Posterior vena cava (tissue), 2 donors: ENCODE results near the gene TRAPPC3L. TPM values are rescaled to one million over a fixed set of nuclear protein-coding genes. Genes with fewer than 3 reads are reported as not detected.

Experiments used
- DNase-seq: peaks from one replicate; pipeline ENCODE4 v3.0.0-alpha.2; 2020; ENCODE audit warnings: low spot score
- intact Hi-C, 2 donors: fragments of 100-400 bp; cut with DNase I; formaldehyde crosslinking; loops; one replicate each; pipeline versions ENCODE4 v1.14.1 to v1.14.2; 2022 to 2023
- total RNA-seq, 2 donors: library from RNA; stranded (reverse); fragmentation: NEBNext Ultra II Directional; extraction: Animal tissue kit (Norgen Biotek cat#: 25700); gene quantifications; one replicate each; pipeline ENCODE4 v1.2.1, GENCODE V29; 2021
- donor health status: DM: yes; HTN: yes; CAD: no.
- donor health status: DM: yes; HTN: yes; CAD: no.

TRAPPC3L gene
- total RNA-seq, 2 donors from 2014 or later, result 0.33 TPM; not detected in 1

DNA sequence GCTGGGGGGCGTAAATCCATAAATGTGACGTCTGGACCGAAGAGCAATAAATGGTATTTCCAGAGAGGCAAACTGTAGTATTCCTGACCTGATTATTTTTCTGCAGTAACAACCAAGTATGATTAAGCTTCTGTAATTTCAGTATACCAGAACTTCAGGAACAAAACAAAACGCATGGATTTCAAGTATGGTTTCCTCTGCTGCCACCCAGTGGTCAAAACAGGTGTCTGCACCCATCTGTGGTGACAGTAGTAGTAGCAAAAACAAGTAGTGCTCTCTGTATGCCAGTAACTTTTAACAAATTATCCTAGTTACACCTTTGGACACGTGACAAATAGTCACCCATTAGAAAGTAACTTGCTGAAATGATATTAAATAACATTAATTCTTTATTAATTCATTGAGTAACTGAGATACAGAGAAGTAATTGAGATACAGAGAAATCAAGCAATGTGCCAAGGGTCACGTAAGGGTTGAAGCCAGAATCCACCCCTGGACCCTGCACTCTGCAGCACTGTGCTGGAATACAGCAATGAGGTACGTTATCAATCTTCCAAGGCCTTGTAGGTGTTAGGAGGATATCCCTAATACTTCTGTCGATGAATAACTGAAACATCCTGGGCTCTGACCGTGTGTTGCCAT, 16.0 kb upstream of the TRAPPC3L start:
- intact Hi-C loops, result no loop called here
- peak; percentile 88 for DNase-seq

DNA sequence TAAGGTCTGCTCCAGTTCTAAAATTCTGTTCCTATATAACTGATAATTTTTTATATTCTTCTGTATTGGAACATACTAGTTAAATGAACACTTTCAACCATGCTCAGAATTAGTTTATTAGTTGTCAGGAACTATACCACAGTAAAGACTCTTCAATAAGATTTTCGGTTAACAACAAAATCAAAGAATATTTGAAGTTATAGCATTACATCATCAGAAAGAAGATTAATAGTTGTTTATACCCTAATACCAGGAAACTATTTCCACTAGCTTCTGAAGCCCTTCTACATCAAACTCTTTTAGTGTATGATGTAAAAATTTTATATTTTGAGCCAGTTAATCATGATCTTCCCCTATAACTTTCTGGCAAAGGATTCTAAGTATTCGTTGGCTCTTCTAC, 14.6 kb upstream of the TRAPPC3L start:
- intact Hi-C loops, result no loop called here
- DNase-seq, result no peak

DNA sequence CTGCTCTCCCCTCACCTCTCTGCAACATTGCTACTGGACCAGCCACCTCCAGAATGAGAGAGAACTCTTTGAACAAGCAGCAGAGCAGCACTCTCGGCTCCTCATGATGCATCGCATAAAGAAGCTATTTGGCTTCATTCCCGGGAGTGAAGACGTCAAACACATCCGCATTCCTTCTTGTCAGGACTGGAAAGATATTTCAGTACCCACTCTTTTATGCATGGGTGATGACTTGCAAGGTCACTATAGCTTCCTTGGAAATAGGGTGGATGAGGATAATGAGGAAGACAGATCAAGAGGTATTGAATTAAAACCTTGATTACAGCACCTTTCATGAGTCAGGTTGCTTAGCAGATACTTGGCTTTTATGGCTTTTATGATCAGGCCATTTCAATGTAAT, 12.4 kb upstream of the TRAPPC3L start:
- intact Hi-C loops, result no loop called here
- DNase-seq, result no peak

DNA sequence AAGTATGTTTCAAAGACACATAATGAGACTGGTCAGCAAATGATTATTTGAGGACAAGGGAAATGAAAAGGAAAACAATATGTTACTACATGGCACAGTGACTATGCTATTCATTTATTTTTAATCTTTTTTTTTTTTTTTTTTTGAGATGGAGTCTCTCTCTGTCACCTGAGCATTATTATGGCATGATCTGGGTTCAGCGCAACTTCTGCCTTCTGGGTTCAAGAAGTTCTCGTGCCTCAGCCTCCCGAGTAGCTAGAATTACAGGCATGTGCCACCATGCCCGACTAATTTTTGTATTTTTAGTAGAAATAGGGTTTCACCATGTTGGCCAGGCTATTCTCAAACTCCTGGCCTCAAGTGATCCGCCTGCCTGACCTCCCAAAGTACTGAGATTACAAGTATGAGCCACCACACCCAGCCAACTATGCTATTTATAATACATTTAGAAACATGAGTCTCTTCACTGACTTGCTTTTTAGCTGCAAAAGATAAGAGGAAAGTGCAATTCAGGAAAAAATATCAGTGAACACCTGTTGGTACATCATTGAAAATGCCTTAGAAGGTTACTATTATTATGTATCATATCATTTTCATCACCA, 11.4 kb upstream of the TRAPPC3L start:
- no peak for DNase-seq
- intact Hi-C loops, result no loop called here

DNA sequence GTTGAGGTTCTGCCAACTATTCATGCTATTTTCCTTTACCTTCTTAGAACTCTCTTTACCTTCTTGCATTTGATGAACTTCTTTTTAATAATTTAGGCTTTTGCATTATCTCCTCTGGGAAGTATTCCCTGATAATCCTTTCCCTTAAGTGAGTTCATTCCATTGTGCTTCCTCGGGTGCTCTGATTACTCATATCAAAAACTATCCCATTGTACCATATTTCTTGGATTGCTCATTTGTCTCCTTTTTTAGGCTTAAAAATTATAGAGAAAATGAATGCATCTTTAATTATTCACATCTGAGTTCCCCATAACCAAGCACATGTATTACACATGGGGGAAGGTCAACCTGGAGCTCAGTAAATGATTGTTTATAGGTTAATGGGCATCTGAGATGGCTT, 10.6 kb upstream of the TRAPPC3L start:
- no peak for DNase-seq
- intact Hi-C loops, result no loop called here

DNA sequence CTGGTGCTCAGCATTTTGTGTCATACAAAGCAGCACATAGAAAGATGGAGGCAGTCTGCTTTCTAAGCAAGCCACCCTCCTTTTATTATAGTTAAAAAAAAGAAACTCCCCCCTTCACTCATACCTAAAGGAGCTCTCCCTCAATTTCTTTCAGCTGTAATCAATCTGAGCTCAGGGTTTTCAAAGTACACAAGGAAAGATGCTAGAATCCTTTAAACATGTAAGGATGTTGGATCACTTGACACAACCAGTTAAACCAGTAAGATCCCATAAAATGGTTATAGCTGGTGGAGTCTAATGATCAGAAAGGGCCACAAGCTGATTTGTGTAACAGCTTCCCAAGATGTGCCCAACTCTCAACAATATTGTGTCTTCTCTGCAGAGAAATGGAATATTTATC, 8.0 kb upstream of the TRAPPC3L start, which contains the start of gene CALHM4:
Gene CALHM4 (plus strand): TSS at position 301 of the 400 bp plus-strand sequence. CDS start 43 bp downstream, at position 344.
- DNase-seq, result no peak
- intact Hi-C loops, result no loop called here

DNA sequence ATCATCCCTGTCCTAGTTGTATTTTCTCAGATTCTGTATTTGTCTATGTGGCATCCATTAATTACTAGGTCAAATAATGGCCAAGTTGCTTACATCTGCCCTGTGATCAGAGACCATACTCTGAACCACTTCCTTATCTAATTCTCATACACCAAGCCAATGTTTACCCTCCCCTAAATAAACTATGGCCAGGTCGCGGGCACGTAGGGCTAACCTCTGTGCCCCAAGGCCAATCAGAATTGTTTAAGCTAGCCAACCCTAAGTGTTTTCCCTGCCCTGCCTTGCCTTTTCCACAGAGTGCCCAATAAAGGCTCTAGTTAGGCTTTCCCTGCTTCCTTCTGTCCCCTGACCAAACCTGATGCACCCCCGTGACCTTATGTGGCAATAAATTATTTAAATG, 5.3 kb upstream of the TRAPPC3L start:
- intact Hi-C loops, result no loop called here

DNA sequence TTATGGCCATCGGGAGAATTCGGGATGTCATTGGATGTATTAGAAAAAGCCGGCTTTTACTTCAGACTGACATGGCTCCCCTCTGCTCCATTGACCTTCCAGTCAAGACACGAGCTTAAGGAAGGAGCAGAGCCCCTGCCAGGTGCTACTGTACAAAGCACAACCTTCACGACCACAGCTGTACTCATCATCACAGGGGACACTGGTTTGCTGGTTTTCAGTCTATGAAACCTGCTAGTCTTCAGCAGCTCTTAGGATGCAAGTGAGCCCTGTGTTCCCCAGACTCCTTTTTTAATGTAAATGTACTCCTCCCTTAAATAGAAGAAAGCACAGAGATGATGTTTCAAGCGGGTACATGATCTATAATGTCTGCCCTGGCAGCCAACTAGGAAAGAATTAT, 1.9 kb upstream of the TRAPPC3L start:
- intact Hi-C loops, result no loop called here
- DNase-seq, result no peak

More for the DNA sequence above, 5.3 kb upstream of the TRAPPC3L start:
- no peak for DNase-seq

DNA sequence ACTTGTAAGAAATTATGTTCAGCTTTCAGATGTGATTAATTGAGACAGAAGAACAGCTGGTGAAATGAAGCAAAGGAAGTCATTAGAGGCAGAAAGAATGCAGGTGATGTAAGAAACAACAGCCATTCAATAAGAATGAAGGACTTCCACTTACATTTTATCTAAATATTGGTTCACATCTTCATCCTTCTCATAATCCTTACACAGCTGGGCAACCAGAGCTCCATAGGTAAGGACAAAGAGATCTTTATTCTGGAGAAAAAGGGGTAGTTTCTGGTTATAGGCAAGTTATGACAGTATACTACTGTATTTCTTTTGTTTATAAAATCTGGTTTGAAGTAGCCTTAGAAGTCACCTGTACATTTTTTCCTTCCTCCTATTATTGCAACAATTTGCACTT, 2.3 kb downstream of the TRAPPC3L start:
- DNase-seq, result no peak
- intact Hi-C loops, result no loop called here

DNA sequence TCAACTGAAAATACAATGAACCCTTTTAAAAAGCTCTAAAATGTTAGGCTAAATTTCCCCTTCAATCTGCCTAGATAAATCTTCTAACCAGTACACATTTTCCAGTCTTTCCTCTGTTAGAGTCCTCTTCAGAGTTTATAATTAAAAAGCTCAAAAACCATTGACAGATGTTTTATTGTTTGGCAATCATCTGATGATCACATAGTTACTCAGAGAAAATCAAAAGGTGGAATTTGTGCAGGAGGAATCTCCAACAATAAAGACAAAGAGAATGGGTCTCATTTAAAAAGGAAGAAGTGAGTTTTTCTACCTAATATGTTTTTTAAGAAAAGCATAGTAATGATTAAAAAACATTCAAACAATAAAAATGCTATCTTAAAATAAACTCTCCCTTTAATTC, 3.1 kb downstream of the TRAPPC3L start:
- no peak for DNase-seq
- intact Hi-C loops, result no loop called here

DNA sequence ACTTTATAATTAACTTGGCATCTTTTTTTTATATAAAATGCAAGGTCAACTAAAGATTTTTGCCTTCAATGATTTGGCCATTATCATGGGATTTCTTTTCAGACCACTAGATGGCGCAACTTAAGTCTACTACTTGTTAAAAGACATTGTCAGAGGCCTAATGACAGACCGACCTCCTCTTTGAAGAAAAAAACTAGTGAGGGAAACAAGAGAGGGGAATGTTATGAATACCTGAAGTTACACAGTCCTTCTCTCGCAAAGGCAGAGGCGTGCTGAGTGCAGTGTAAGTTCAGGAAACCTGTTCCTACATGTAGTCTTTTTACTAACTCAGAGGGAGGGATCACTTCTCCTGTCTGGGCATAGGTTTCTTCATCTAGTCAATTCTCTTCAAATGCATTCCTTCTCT, 9.3 kb downstream of the TRAPPC3L start:
- intact Hi-C loops, result loop anchor here in 1 of 2 donors (10.0 kb wide), 1 partner anchor 261 kb away; the partner anchor contains the start of gene TSPYL1

DNA sequence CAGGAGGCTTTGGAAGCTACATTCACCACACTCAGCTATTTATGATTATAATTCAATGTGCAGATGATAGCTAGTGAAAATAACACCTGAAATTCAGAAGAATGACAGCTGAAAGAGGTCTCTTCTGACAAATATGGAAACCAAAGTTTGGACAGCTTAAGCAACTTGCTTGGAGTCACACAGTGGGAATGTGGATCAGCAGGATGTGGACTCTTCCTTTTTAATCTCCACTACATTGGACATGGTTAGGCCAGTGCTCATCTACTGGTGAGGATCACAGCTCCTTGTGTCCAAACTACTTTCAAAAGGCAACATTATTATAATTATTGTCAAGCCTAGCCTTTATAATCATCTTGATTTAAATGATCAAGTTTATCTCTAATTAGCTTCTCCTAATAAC, 10.4 kb downstream of the TRAPPC3L start:
- no peak for DNase-seq
- intact Hi-C loops, result loop anchor here in 1 of 2 donors (10.0 kb wide), 1 partner anchor 260 kb away; the partner anchor contains the start of gene TSPYL1

More for the DNA sequence above, 9.3 kb downstream of the TRAPPC3L start:
- DNase-seq, result no peak

DNA sequence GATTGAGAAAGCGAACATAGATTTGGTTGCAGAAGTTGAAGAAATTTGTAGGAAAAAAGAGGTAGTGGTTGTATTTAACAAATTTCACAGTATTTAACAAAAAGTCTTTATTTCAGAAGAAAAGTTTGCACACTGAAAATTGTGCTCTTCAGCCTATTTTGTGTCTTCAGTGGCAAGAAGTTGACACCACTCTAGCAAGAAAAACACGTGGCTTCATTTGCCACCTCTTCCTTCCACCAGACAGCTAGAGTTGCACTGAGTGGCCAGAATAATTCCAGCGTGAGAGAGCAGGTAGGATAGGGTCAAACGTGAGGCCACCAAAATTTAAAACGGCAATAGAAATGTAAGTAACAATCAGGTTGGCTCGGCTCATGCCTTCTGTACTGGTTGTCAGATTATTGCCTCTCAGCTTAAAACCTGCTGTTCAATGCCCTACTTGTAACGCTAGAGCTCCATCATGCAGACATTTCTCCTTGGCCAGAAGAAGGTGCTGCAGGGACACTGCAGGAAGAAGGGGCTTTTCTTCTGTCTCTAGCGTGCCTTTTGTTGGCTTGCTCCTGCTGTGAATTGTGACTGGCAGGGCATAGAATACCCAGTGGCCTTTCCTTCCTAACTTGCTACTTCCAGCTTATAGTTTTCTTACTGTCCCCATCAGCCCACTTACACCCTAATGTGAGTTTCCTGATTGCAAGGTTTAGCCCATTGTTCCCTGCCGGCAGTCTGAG, 12.1 kb downstream of the TRAPPC3L start:
- intact Hi-C loops, result loop anchor here (5.0 to 10.0 kb wide), 2 partner anchors 246 to 259 kb away; partner anchors contain the start of gene TSPYL1 (in 1 of the 2)
- DNase-seq, result no peak

DNA sequence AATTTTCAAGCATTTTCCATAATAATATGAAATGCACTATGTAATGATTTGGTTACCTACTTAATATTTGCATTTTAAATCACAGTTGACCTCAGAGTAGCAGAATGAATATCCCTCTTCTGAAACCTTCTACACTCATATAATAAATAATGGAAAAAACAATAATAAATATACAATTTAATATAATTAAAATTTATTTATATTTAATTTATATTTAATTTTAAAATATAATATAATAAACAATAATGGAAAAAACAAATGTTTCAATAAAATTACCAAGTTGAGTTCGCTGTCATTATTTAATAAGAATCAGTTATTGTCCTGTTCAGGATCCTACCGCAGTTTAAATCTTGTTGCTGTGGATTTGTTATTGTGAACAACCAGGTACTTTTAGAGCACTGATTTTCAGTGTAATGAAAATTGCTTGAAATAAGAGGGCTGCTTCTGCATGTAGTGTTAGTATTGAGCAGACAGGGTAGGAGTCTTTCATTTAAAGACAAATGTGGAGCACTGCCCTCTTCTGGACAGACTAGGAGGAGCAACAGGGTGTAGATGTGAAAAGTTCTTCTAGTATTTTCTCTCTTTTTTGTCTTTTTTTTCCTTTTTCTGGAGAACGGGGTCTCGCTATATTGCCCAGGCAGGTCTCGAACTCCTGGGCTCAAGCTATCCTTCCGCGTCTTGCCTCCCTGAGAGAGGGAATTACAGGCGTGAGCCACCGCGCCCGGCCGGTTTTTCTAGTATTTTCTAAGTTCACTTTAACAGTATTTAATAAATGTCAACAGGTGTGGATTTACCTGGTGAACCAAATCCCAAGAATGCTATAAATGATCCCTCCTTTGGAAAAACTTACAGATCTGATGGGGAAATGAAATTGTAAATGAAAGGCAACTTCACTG, 13.6 kb downstream of the TRAPPC3L start:
- intact Hi-C loops, result loop anchor here (5.0 to 10.0 kb wide), 2 partner anchors 245 to 257 kb away; partner anchors contain the start of gene TSPYL1 (in 1 of the 2)
- DNase-seq, result no peak

DNA sequence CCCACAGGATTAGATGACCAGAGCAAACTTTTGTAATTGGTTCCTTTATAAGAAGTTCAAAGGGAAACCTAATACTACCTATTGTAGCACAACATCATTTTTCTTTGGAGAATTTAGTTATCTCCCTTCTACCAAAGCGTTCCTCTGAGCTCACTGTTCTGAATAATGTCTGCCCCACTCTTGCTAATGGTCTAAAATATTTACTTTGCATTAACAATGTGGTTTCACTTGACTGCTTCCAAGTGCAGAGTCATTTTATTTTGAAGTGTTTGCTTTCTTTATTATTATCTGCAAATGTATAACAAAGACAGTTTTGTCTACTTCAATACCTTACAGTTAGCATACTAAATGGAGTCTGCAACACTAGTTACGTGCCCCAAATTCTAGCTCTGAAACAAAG, 15.0 kb downstream of the TRAPPC3L start:
- intact Hi-C loops, result loop anchor here (5.0 to 10.0 kb wide), 2 partner anchors 243 to 256 kb away; partner anchors contain the start of gene TSPYL1 (in 1 of the 2)
- DNase-seq, result no peak

DNA sequence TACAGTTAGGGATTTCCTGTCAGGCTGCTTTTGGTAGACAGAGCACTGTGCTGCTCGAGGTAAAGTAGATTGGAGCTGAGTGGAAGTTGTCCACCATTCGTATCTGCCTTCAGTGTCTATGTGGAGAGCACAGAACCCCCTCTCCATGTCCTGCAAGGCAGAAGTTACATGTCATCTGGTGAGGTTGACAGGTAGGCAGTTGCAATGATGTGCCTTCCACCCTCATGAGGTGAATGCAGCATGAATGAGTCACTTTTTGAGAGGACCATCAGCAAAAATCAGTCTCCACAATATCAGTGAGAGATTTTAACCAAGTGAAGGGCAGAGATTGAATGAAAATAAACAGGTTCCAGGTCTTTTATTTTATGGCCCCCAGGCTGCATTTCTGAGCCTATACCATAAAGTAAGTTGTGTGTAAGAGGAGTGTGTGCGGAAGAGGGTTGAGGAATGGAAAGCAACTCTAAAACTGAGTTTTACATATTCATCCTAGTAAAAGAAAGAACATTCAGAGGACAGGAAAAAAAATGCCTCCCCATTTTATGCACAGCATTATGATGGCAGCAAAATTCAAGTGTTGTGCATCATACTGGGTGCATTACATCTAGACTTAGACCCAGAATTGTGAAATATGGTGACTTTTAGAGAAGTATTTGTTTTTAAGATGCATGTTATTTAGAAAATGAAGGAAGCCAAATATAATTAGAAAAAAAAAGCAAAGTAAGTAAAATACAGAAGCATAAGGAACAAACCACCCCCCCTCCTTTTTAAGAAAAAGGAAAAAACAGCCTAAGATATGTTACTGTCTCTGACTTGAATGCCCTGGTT, 15.8 kb downstream of the TRAPPC3L start:
- no peak for DNase-seq
- intact Hi-C loops, result loop anchor here (5.0 to 10.0 kb wide), 2 partner anchors 242 to 255 kb away; partner anchors contain the start of gene TSPYL1 (in 1 of the 2)

DNA sequence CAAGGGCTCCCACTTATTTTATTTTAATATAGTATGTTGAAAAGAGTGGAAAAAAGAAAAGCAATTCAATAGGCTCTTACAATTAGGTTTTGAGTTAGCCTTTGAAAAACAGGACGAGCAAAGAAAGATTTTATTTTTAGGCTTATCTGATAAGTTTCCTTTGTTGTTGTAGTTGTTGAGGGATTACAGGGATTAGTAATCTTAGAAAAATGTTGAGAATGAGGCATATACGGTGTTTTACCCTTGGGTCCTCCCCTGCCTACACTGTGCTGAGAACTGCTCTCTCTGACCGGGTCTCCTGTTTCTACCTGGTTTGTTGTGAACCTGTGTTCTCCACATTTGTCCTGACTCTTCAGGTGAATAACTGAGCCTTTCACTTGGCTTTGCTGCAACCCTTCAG, 16.7 kb downstream of the TRAPPC3L start:
- intact Hi-C loops, result no loop called here
- no peak for DNase-seq

DNA sequence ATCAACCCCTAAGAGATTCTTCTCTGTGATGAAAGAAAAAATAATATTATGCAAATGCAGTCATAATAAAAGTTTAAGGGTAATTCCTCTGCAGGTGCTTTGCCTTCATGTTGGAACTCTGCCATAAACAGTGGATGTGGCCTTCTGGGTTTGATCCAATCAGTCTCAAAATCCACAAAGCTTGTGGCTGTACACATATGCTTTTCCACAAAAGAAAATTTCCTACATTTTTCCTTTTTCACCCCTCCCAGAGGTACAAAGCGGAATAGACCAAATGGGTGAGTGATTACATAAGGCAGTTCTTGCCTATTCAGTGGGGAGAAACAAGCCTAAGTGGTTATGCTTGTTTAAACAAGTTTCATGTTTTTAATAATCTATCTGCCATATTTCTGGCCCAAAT, 17.4 kb downstream of the TRAPPC3L start:
- DNase-seq, result no peak
- intact Hi-C loops, result no loop called here
